HG02981 (cell line): ENCODE measurements around the gene PXK.
A peak's percentile ranks its signal among the peaks of the same experiment; 100 is the strongest.
"Not testable (repeated sequence)": the region's sequence is repeated elsewhere in the genome, so short reads cannot be mapped to it uniquely, and the experiment has no call there.

ENCODE experiments used
- ATAC-seq: cut with Tn5 transposase; IDR thresholded peaks from one replicate; pipeline ENCODE4 v1.9.1; 2021; ENCODE audit warnings: mild to moderate bottlenecking, moderate library complexity; ENCODE audit not compliant: unreplicated experiment

The PXK gene

GRCh38 chr3:58323529-58324390 is 8.9 kb upstream of the PXK start:
- no peak for ATAC-seq

DNA sequence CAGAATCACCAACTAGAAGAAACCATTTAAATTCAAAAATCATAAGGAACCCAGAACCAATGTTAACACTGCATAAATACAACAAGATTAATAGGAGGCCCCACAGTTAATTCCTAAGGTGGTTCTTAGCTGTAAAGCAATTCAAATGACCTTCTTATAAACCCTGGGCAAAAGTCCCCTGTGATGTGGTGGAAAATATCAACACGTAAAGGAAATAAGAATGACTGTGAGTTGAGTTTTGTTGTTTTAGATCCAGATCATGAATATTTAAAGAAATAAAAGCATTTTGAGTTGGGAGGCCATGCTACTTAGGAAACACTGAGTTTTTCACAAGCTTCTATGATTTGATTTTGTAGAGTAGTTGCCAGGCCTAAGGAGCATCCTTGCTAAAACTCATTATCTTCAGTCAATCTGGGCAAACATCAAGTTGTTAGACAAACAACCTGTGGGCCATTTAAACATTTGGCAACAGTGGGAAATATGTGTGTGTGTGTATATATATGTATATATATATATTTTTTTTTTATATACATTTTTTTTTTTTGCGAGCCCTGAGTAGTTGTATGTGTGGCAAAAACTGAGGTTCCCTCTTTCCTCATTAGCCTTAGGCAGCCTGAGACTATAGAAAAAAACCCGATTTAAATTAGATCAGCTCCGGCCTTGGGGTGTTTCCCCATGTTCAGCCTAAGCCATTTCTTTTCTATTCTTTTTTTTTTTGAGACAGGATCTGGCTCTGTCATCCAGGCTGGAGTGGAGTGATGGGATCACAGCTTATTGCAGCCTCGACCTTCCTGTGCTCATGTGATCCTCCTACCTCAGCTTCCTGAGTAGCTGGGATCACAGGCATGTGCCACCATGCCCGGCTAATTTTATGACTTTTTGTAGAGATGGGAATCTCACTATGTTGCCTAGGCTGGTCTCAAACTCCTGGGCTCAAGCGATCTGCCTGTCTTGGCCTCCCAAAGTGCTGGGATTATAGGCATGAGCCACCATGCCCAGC is 8.0 kb upstream of the PXK start:
- no peak for ATAC-seq

- no peak for ATAC-seq
Measured at GRCh38 chr3:58325525-58325992, 7.1 kb upstream of the PXK start.

DNA sequence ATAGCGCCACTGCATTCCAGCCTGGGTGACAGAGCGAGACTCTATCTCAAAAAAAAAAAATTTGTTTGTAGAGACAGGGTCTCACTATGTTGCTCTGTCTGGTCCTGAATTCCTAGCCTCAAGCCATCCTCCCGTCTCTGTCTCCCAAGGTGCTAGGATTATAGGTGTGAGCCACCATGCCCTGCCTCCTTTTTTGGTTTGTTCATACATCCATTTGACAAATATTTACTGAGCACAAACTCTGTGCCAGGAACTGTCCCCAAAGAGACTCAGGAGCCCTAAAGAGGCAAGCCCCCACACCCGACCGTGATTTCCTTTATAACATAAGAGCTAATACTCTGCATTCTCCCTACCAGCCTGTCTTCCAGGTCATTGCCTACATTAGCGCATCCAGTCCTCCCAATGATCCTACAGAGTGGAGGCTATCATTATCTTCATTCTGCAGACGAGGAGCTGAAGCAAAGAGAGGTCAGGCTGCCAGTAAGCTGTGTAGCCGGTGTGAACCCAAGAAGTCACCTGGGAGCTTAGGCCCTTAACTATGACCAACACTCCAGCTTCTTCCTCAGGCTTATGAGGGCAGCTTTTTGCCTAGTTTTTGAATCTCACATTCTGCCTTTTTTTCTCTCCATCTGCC is 6.3 kb upstream of the PXK start:
- no peak for ATAC-seq

GRCh38 chr3:58329150-58329921 is 3.4 kb upstream of the PXK start:
- ATAC-seq: no peak

GRCh38 chr3:58329922-58330413 is 2.7 kb upstream of the PXK start:
- ATAC-seq: no peak

GRCh38 chr3:58331593-58332152 is 1.0 kb upstream of the PXK start:
- ATAC-seq: no peak

GRCh38 chr3:58333206-58334012 is 717 bp downstream of the PXK start:
- ATAC-seq: peak; percentile 25

DNA sequence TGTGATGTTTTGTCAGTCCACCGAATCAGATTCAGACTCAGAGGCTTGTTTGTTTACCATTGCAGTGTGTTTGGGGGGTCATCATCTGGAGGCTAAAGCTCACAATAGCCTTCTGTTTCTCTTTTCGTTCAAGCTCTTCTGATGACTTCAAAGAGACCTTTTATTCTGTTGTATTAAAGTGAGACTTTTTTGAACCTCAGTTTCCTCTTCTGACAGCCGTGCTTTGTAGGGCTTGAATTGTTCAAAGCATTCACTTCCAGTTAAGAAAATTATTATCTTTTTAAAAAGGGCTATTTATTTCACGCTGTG is 1.3 kb downstream of the PXK start:
- no peak for ATAC-seq

GRCh38 chr3:58334506-58334884 is 1.8 kb downstream of the PXK start:
- ATAC-seq: no peak

DNA sequence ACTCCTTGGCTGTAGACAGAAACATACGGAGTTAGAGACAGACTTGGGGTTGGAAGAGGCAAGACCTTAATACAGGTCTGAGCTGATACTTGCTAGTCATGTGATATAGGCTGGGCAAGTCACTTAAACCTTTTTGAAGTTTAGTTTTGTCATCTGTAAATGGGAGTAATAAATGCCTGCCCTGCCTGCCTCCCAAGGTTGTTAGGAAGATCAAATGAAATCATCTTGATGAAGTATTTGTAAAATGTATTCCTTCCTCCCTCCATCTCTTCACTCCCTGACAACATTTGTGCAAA is 2.9 kb downstream of the PXK start:
- ATAC-seq: no peak

- no peak for ATAC-seq
Measured at GRCh38 chr3:58336135-58336882, 3.6 kb downstream of the PXK start.

DNA sequence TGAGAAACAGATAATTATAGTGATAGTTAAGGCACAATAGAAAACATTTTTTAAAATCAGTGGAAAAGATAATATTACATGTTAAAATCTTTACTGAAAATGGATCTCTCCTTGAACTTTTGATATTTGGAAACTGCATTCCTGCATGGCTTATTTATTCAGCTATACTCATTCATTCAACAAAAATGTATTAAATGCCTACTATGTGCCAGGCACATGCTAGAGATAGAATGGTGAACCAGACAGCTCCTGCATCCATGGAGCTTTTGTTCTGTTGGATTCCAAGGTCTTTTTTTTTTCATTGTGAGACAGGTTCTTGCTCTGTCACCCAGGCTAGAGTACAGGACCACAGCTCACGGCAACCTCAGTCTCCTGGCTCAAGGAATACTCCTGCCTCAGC is 4.5 kb downstream of the PXK start:
- ATAC-seq: no peak

DNA sequence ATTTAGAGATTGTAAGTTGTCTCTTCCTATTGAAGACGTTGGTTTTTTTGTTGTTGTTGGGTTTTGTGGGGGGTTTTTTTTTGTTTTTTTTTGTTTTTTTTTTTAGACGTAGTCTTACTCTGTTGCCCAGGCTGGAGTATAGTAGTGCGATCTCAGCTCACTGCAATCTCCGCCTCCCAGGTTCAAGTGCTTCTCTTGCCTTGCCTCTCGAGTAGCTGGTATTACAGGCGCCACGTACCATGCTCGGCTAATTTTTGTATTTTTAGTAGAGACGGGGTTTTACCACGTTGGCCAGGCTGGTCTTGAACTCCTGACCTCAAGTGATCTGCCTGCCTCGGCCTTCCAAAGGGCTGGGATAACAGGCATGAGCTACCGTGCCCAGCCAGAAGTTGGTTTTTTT is 6.5 kb downstream of the PXK start:
- not testable (repeated sequence) for ATAC-seq

- no peak for ATAC-seq
Measured at GRCh38 chr3:58340594-58341244, 8.0 kb downstream of the PXK start.

DNA sequence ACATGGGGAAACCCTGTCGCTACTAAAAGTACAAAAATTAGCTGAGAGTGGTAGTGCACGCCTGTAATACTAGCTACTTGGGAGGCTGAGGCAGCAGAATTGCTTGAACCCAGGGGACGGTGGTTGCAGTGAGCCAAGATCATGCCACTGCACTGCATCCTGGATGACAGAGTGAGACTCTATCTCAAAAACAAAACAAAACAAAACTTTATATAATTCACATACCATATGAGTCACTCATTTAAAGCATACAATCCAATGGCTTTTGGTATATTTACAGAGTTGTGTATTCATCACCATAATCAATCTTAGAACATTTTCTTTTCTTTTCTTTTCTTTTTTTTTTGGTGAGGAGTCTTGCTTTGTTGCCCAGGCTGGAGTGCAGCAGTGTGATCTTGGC is 8.7 kb downstream of the PXK start:
- no peak for ATAC-seq

GRCh38 chr3:58342676-58343075 is 10.0 kb downstream of the PXK start:
- no peak for ATAC-seq

DNA sequence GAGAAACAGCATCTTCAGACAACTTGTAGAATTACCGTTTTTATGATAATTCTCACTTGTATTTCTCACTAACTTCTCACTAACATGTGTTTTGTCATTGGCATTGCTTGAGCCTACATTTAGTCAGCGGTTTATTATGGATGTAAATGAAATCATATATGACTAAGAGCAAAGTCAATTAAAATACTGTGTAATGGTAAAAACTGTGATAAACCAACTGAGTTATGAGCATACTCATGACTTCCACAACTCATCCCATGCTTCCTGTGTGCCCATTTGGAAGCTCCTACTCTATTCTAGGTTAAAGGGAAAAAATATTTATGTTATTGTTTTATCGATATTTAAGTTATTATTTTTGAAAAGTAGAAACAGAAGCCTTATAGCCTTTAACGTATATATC is 12.8 kb downstream of the PXK start:
- ATAC-seq: no peak
